ENCODE results near the gene AQP5. TPM values are rescaled to one million over a fixed set of nuclear protein-coding genes. Genes with fewer than 3 reads are reported as not detected.

Gene AQP5
- polyA plus RNA-seq, 4 donors, result 2.2 to 3.2 (median 2.6) TPM

- no peak for DNase-seq (ENCODE audit: low read depth in 4 of 4, low spot score in 2 of 4)
Observed at GRCh38 chr12:49948866-49949845, 12.5 kb upstream of the AQP5 start.

GRCh38 chr12:49949866-49950265, 11.8 kb upstream of the AQP5 start:
- no peak for DNase-seq (ENCODE audit: low read depth in 4 of 4, low spot score in 2 of 4)

DNA sequence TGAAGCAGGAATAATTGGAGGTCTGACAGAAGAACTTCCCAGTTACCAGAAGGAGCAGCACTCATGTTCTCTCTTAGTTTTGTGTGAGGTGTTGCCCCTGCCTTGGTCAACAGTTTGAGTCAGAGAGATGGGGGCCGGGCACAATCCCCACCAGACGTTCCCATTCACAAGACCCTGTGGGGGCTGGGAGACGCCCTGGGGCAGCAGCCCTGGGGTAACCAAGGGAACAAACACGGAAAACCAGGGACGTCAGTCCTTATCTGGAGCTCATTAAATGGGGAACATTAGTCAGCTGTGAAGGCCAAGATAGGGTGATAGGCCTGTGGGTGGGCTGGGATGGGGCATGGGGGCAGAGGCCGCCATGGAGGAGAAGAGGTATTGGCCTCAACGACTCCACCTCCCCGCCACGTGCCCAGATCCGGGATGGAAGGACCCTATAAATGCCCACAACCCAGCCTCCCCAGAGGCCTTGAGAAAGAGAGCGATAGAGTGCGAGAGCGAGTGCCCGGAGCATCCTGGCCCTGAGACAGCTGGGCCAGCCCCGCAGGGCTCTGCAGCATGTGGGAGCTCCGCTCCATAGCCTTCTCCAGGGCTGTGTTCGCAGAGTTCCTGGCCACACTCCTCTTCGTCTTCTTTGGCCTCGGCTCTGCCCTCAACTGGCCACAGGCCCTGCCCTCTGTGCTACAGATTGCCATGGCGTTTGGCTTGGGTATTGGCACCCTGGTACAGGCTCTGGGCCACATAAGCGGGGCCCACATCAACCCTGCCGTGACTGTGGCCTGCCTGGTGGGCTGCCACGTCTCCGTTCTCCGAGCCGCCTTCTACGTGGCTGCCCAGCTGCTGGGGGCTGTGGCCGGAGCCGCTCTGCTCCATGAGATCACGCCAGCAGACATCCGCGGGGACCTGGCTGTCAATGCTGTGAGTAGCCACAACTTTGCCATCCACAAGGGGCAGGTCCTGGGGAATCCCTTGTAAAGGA, 11.1 kb upstream of the AQP5 start, which contains the start of gene AQP2:
Gene AQP2 (plus strand): TSS at position 465 of the 979 bp plus-strand sequence. CDS start 94 bp downstream, at position 559.
- no peak for DNase-seq (ENCODE audit: low read depth in 4 of 4, low spot score in 2 of 4)

DNA sequence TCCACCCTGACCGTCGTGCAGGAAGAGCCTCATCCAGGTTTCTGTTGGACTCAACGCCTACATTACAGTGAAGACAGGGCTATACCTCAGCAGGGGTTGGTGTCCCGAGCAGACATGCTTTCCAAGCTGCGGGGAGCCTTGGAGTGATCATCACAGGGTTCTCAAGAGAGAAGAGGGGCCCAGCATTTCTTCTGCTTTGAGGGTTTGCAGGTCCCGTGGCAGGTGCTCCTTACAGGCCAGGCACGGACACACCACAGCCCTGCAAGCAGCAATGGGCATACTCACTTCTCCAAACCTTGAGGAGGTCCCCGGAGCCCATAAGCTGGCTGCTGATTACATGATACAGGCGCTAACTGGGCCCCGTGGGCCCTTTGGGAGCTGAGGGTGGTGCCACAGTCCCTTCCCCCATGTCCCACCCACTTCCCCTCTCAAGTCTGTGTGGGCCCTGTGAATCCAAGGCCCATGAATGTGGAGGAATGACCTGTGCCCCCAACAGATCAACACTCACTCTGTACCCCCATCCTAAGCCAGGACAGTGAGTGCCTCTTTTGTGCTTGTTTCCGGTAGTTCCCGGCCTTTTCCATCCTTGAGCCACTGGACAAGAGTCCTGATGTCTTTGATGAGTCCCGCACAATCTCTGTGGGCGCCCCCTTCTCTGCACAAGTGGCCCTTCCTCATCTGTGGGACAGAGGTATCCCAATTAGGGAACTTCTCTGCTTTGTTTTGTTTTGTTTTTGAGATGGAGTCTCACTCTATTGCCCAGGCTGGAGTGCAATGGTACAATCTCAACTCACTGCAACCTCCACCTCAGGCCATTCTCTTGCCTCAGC, 10.0 kb upstream of the AQP5 start:
- no peak for DNase-seq (ENCODE audit: low read depth in 4 of 4, low spot score in 2 of 4)

- no peak for DNase-seq (ENCODE audit: low read depth in 4 of 4, low spot score in 2 of 4)
Observed at GRCh38 chr12:49952391-49953055, 9.1 kb upstream of the AQP5 start.

- no peak for DNase-seq (ENCODE audit: low read depth in 4 of 4, low spot score in 2 of 4)
Observed at GRCh38 chr12:49953151-49953550, 8.5 kb upstream of the AQP5 start.

- no peak for DNase-seq (ENCODE audit: low read depth in 4 of 4, low spot score in 2 of 4)
Observed at GRCh38 chr12:49953961-49954846, 7.5 kb upstream of the AQP5 start.

GRCh38 chr12:49954863-49955830, 6.5 kb upstream of the AQP5 start:
- no peak for DNase-seq (ENCODE audit: low read depth in 4 of 4, low spot score in 2 of 4)

- DNase-seq (ENCODE audit: low read depth in 4 of 4, low spot score in 2 of 4), result no peak
Observed at GRCh38 chr12:49955899-49956662, 5.6 kb upstream of the AQP5 start.

GRCh38 chr12:49956663-49957569, 4.8 kb upstream of the AQP5 start:
- DNase-seq (ENCODE audit: low read depth in 4 of 4, low spot score in 2 of 4), result no peak

DNA sequence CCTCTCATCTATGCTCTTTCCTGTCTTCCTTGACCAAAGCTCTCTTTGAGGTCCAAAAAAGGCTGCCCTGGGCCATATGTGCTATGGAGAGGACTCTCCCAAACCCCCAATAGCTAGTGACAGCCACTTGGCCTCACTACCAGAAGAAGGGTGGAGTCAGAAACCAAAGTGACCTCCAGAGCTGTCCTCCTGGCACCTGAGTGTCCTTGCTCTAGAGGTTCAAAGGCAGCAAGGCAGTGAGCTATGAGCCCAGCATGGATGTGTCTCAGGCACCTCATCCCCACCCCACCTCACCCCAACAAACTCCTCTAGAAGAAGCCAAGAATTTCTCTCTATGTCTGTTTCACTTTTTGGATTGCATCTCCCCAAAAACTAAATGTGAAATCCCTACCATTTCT, 4.1 kb upstream of the AQP5 start:
- DNase-seq (ENCODE audit: low read depth in 4 of 4, low spot score in 2 of 4), result no peak

GRCh38 chr12:49959685-49960473, 1.8 kb upstream of the AQP5 start:
- no peak for DNase-seq (ENCODE audit: low read depth in 4 of 4, low spot score in 2 of 4)

- DNase-seq (ENCODE audit: low read depth in 4 of 4, low spot score in 2 of 4), result no peak
Observed at GRCh38 chr12:49960474-49961110, 1.1 kb upstream of the AQP5 start.

DNA sequence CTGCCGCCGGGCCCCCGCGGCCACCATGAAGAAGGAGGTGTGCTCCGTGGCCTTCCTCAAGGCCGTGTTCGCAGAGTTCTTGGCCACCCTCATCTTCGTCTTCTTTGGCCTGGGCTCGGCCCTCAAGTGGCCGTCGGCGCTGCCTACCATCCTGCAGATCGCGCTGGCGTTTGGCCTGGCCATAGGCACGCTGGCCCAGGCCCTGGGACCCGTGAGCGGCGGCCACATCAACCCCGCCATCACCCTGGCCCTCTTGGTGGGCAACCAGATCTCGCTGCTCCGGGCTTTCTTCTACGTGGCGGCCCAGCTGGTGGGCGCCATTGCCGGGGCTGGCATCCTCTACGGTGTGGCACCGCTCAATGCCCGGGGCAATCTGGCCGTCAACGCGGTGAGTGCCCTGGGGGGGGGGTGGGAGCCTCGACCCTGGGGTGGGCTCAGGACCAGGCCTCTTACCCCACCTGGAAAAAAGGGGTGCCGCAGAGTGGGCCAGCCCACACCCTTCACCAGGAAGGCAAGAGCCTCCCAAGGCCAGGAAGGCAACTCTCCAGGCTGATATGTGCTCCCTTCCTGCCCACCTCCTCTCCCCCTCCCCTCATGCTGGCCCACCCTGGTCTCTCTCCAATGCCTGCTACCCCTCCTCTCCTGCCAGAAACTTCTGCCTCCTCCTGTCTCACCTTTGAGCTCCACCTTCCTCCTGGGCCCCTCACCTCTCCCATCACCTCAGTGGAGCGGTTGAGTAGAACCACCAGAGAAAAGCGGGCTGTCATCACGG, 507 bp downstream of the AQP5 start:
- DNase-seq (ENCODE audit: low read depth in 4 of 4, low spot score in 2 of 4), result no peak
